Fibroblast of lung (primary cell): ENCODE measurements around the gene AK9.

Source experiments
- EZH2 ChIP-seq: IDR thresholded peaks from 2 replicates; pipeline ENCODE4 v1.5.1; 2012; ENCODE audit warnings: low read length, control low read depth, mild to moderate bottlenecking; ENCODE audit errors: missing control alignments
- TF ChIP-seq, protein P1 (sequence below), 2 donors: IDR thresholded peaks in 1 of 2; conservative IDR thresholded peaks in 1 of 2; 1 replicate in 1 of 2; 2 replicates in 1 of 2; pipeline ENCODE4 v1.5.1; 2011 to 2012; ENCODE audit warnings: low read length in 2 of 2, control low read depth in 1 of 2, inconsistent platforms in 1 of 2, low read depth in 1 of 2, mild to moderate bottlenecking in 1 of 2

DNA sequence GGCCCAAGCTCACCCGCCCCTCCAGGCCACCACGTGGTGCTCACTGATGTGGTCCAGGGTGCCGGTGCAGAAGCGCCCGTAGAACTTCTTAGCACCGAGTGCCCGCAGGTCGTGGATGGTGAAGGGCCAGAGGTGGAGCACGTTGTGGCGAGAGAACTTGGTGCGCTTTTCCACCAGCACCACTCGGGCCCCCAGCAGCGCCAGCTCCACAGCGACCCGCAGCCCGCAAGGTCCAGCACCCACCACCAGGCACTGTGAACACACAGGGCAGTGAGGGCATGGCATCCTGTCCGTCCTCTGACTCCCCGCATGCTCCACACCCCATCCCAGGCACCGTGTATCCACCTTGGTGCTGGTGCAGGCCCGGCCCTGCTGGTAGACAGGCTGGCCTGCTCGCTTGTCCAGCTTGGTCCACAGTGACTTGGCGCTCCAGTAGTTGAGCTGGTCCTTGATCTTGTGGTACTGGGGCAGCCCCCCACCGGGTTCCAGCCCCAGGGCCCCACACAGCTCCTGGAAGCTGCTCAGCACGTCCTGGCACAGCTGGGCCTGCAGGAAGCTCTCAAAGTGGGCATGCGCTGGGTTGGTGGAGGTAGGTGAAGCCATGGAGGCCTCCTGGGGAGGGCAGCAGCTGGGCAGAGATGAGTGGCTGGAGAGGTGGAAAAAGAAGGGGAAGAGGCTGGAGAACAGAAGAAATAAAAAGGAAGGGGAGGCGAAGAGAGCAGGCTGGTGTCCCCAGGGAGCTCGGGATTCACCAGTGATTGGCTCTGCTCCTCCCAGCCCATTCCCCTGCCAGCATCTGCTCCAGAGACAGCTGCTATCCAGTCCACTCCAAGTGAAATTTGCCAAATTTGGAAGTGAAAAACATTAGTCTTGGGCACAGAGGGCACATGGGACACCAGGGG is 237.2 kb downstream of the AK9 start:
- TF ChIP-seq, protein P1, sequence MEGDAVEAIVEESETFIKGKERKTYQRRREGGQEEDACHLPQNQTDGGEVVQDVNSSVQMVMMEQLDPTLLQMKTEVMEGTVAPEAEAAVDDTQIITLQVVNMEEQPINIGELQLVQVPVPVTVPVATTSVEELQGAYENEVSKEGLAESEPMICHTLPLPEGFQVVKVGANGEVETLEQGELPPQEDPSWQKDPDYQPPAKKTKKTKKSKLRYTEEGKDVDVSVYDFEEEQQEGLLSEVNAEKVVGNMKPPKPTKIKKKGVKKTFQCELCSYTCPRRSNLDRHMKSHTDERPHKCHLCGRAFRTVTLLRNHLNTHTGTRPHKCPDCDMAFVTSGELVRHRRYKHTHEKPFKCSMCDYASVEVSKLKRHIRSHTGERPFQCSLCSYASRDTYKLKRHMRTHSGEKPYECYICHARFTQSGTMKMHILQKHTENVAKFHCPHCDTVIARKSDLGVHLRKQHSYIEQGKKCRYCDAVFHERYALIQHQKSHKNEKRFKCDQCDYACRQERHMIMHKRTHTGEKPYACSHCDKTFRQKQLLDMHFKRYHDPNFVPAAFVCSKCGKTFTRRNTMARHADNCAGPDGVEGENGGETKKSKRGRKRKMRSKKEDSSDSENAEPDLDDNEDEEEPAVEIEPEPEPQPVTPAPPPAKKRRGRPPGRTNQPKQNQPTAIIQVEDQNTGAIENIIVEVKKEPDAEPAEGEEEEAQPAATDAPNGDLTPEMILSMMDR (conservative IDR thresholded peaks at IDR 0.05 in 1 of 2, IDR thresholded peaks at IDR 0.05 in 1 of 2; ENCODE audit: low read depth in 1 of 2, low read length in 2 of 2): no peak
- no peak for TF ChIP-seq EZH2
